Measurements from ENCODE around the gene PRSS50.

The PRSS50 gene

DNA sequence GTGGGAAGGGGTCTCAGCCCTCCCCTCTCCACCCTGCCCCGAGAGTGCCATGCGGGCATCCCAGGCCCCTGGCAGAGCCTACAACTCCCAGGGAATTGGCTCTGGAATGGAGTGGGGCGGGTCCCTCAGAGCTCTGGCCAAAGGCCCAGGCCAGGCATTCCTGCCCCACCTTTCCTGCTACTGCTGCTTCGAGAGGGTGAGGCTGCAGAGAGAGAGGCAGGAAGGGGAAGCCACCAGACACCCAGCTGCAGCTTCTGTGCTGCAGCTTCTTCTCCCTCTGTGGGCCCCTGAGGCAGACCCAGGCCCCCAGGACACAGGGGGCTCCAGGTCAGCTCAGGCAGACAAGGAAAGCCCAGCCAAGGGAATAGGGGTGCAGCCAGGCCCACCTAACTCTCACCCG is 26.9 kb downstream of the PRSS50 start:
- DNase-seq (ENCODE audit: low spot score), result no peak

DNA sequence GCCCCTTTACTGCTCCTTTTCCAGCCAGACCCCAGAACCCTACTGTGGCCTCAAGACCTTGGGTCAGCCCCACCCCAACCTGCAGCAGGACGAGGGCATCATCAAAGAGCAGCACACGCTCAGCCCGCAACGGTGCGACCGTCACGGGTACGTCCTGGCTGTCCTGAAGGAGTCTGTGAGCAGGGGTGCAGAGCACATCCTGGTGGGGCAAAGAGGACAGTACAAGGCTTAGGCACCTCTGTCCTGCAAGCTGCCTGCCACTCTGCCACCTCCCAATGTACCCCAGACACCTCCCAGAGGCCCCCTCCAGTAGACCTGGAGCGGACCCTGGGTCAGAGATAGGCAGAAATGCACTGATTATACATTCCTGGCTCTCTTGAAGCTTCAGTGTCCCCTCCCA is 32.2 kb downstream of the PRSS50 start:
- no peak for DNase-seq (ENCODE audit: low spot score)

DNA sequence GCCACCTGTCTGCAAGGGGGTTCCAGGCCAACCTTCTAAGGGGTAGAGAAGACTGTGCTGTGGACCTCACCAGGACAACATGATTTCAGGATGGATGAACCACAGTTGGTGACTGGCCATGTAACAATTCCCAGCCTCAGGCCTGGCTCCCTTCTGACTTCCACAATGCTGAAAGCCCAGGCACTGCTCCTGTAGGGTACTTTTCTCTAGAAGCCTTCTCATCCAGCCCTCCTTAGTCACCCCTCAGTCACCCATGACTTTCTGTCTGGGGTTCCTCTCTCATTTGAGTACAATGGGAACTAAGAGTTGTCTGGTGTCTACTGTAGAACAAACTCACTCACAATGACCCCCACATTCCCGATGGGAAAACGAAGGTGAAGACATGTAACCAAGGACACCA is 32.8 kb downstream of the PRSS50 start:
- no peak for DNase-seq (ENCODE audit: low spot score)

DNA sequence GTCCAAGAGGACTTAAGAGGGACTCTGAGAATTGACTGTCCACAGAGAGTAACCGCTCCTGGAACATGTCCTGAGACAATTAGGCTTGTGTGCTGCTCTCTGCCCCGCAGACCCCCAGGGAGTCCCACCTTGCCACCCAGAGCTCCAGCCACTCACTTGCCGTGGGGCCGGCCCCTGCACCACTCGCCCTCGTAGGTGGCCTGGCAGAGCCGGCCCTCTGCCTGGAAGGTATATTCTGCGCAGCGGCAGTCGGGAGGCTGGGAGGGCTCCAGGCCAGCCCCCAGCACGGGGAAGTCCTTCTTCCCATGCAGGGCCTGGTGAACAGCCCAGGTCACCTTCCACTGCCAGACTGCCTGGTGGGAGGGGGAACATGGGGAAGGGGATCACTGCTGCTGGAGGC is 34.7 kb downstream of the PRSS50 start:
- DNase-seq (ENCODE audit: low spot score), result no peak

DNA sequence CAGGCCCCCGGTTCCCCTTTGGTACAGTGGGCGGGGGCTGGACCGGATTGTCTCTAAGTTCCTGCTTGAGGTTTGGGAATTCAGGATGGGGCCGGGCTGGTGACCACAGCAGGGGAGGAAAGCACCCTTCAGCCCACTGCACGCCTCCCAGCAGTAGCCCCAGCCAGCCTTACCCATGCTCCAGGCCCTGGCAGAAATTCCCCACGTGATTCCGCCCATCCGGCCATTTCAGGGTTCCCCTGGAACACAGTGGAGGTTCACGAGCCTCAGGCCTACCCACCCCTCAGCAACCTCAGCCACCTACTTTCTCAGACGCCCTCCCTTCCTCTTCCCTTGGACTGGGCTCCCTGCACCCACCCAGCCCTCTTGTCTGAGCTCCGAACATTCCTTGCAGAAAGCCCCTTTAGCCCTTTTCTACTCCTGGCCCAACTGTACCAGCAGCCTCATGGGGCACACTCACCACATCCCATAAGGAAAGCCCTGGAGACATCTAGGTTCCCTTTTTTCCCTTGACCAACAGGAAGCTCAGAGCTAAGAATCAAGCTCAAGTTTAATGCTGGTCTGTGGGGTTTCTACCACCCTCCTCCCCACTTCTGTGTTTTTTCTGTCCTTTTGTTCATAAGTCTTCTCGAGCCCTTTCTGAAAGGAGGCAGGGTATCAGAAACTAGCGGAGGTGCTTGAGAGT is 35.7 kb downstream of the PRSS50 start:
- DNase-seq (ENCODE audit: low spot score), result no peak

DNA sequence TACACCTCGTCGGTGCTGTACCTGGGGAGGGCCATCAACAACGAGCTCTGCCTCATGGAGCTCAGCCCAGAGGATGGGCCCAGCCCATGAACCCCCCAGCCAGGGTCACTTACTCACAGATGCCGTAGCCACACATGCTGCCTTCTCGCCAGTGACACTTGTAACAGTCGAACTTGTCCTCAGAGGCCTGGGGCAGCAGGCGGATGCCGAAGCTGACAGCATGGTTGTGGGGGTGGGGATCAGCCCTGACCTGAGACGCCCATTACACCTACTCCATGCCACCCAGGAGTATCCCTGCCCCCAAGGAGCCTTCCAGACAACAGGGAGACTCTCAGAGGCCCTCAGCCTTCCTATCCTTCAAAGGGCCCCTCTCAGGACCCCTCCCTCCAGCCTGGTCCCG is 36.3 kb downstream of the PRSS50 start:
- DNase-seq (ENCODE audit: low spot score), result no peak

DNA sequence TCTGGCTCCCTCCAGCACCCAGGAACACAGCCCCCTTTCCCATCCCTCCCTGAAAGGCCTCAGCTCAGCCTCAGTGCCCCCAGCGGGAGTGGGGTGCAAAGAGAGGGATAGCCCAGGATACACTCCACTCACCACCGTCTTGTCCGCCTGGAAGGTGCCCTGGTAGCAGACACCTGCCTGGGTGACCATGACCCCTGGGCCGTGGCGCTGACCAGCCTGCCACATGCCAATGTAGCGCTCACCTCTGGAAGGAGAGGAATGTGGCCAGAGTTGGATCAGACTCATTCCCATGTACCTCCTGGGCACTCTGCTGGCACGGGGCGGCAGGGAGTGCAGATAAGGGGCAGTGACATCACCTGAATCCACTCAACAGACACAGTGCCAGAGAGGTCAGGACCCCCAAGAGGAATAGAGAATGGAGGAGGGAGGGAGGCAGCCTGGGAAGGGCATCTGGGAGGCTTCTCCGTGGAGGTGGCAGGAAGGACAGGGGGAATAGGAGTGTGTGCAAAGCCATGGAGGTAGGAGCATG is 37.3 kb downstream of the PRSS50 start:
- DNase-seq (ENCODE audit: low spot score), result no peak

DNA sequence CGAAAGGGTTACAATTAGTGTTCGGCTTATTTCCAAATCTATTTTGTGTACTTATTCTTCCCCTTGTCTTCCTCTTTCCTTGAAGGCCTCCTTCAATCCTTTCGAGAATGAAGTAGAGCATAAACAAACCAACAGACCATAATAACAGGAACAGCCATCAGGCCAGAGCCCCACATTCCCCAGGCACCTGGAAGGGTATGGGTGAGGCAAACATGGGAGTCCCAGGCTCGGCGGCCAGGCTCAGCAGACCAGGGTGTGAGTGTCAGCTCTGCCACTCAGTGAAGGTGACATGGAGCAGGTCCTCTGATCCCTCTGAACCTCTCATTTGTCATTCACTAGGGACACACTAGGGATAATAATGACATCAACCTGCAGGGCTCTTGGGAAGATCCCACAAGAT is 38.0 kb downstream of the PRSS50 start:
- no peak for DNase-seq (ENCODE audit: low spot score)

DNA sequence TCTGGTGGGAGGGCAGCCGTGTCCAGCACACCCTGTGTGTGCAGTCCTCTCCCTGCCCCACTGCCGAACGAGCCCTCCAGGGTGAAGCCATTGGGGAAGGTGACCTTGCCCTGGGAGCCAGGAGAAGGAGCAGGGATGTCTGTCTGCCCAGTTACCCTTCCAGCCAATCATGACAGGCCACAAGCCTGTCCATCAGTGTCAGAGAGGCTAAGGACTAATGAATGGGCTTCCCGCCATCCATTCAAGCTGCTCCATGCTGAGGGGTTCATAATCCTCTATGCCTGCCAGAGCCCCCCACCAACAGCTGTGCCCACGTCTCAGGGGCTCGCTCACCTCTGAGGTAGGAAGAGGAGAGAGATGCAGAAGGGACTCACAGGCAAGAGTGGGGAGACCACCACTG is 39.4 kb downstream of the PRSS50 start:
- DNase-seq (ENCODE audit: low spot score), result no peak

DNA sequence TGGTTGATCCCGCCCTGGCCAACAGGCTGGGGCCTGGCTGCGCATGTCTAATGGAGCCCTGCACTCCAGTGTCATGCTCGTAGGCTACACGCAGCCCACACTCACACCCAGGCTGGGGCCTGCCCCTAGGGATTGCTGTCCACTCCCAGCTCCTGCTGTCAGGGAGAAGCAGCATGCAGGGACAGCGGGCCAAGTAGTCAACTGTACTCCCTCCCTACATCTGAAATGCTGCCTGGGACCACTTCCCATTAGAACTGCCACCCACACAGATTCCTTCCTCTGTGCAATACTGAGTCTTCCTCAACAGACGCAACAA is 40.3 kb downstream of the PRSS50 start:
- no peak for DNase-seq (ENCODE audit: low spot score)

DNA sequence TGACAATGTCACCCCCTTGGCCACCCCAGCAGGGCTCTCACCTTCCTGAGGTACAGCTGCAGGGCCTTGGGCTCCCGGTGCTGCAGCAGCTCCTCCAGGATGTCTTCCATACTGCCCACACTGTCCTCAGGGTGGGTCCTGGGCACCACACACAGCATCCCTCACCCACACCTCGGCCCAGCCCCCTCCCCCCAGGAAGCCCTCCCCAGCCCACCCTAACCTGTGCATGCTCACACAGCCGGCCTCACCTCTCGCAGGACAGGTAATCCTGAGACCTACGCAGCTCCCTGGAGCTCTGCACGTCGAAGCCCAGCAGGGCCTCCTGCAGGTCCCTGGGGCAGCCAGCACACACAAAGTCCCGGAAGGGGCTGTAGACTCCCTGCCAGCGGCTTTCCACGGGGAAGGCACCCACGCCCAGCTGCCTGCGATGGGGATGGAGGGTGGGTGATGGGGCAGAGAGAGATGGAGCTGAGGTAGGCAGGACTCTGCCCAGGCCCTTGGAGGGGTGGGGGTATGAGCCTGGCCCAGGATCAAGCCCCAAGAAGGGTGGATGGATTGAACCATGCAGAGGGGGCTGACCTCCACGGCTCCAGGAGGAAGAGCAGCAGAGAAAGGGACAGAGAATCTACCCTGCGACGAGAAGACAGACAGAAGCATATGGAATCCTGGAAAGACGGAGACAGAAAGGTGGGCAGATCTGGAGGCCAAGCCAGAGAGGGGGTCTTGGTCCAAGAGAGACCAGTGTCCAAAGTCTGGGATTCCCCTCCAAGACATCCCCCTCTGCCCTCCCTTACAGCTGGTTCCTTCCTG is 40.9 kb downstream of the PRSS50 start:
- DNase-seq (ENCODE audit: low spot score), result no peak

DNA sequence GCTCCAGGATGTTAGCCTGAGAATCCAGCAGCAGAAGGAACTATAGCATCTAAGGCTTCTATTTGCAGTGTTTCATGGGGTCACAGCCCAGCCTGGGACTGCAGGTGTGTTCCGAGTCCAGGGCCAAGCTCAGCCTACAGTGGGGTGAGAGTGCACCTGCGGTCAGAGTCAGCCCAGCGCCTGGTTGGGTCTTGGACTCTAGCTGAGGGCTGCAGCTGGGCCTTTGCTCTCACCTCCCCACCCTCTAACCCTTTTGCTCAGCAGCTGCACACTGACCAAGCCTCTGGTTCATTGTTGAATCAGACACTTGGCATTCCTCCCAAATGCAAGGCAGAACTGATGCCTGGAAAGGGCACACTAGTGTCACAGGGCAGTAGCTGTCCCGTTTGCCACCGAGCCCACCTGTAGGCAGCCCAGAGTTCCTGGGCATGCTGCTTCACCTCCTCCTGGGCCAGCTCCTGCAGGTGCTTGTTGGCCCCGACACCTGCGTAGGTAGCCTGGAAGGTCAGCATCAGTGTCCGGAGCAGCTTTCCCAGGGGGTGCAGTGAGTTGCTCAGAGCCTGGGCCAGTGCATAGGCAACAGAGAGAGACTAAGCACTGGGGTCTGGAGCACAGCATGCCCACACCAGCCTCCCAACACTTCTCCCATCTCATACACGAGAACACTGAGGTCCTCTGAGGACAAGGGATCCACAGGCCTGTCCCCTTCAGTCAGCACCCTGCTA is 41.7 kb downstream of the PRSS50 start:
- DNase-seq (ENCODE audit: low spot score), result no peak

DNA sequence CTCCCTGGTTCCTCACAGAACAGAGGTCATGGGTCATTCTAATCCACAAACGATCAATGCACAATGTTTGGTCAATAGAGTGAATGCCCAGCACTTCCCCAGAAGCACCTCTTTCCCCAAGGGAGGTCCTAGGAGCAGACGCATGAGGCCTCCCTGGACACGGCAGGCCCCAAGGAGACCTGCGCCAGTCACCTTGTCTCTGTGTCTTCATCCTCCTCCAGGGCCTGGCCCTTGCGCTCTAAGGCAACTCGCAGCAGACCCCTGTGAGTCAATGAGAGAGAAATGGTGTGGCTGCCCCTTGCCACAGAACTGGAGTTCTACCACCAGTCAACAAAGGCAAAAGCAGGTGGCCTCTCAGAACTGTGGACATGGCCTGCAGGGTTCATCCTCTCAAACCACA is 42.2 kb downstream of the PRSS50 start:
- no peak for DNase-seq (ENCODE audit: low spot score)

DNA sequence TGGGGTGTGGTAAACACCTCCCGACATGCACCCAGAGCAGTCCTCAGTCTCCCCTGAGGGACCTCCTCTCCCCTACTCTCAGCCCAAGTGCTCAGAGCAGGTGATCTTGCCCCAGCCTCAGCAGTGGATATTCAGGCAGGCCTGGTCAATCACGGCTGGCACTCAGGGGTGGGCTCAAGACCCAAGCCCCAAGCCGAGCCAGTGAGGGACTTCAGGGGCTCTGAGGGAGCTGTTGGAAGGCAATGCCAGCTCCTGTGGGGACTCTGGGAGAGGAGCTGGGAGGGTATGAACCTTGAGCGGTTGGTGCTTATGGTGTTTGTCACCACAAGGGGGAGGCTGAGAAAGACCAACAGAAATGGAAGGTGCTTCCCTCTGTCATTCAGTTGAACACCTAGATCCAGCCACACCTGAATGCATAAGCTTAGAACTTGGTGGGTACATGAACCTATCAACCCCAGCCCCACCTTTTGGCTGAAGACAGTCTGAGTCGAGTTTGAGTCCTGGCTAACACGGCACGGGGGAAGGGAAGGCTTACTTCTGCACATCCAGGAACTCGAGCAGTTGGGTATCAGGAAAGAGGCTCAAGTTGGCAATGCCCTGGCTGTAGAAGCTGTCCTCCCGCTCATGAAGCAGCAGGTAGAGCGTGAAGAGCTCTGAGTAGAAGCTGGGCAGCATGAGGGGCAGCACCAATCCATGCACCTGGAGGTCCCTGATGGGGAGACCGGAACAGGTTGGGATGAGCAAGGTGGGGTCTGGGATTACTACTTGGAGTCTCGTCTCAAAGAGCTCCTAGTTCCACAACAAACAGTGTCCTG is 43.4 kb downstream of the PRSS50 start:
- DNase-seq (ENCODE audit: low spot score), result peak; percentile 21

DNA sequence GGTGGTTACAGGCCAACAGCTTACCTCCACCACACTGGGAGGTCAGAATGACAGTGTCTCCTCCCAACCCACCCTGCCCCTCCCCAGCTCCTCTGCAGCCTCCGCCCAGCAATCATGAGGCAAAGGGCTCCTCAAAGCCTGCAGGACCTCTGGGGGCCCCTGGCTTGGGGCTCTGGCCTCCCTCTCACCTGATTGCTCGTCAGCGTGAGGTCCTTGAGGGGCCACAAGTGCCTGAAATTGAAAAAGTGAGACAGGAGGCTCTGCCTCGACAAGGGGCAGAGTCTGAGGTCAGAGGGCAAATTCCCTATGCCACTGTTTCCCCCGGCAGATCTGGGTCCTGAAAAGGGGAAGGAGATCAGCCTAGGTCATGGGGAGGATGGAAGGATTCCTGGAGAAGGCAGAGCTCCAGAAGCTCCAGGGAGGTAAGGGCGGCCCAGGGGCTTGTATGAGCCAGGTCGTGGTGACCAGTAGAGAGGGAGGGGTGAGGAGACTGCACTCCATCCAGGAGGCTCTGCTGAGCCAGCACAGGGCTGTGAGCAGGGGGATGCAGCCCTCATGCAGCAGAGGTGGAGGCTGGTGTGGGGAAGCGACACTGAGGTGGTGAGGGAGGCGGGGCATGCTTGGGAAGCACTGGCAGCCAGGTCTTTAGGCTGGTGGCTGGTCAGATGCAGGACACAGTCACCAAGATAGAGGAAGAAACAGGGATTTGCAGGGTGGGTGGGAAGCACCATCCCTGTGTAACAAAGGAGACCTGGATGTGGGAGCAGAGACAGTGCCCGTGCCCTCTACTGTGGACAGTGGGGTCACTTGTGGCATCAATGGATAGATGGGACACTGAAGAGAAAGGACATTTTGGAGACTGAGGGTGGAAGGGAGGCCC is 44.3 kb downstream of the PRSS50 start:
- DNase-seq (ENCODE audit: low spot score), result no peak

DNA sequence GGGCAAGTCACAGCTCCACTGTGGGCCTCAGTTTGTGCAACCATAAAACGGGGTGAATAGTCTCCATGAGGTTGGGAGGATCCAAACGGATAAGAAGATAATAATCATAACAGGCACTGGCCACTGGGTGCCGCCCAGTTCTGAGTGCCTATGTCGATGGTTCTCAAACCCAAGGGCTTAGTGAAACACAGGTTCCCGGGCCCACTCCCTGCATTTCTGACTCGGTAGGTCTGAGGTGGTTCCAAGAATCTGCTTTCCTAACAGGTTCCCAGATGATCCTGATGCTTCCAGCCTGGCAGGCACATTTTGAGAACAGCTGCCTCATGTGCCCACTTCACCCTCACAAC is 45.3 kb downstream of the PRSS50 start:
- DNase-seq (ENCODE audit: low spot score), result no peak

DNA sequence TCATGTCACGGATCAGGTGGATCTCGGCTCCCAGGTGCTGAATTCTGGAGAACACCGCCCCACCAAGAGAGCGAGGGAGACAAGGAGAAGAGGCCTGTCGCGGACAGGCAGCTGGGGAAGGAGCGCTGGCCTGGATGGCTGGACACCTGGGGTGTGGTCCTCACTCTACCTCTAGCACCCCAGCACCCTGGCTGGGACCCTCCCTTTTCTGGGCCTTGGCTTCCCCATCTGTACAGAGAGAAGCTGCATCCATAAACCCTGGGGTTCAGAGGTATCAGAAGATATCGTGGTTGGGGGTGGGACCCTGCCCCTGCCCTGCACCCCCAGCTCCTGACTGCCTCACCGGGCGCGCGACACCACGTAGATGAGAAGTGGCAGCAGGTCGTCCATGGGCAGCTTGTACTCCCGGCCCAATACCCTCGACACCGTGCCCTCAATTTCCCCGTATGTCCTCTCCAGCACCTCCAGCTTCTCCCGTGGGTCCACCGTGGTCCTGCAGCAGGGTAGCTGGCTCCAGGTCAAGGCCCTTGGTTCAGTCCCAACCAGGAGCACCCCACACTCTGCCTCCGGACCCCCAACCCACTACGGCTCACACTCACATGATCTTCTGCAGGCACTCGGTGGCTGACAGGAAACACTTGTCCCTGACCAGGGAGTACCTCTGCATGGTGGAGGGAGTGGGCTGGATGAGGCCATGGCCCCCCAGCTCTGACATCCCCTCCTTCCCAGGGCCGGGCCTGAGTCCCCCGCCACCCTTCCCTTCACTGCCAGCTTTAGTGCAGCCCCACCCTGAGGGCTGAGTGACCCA is 45.9 kb downstream of the PRSS50 start:
- DNase-seq (ENCODE audit: low spot score), result no peak

DNA sequence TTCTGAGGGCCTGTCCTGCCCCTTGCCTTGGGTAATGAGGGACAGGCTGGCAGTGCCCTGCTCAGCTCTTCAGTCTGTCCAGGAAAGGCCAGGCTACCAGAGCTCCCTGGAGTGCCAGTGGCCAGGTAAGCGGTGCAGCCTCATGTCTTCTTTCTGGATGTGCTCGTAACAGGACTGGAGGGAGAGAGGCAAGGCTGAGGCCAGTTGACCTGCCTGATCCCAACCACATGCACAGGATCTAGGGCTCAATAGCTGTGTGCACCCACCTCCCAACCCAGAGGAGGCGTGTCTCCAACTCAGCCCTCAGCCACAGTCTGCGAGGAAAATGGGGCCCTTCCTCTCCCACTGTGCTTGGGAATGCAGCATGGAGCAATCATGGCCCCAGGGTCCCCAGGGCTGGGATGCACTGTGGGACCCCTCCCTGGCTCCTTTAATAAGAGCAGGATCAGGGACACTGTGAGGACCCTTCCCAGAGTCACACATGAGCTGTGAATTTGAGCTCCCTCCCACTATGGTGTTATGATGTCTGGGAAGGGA is 46.7 kb downstream of the PRSS50 start:
- no peak for DNase-seq (ENCODE audit: low spot score)

DNA sequence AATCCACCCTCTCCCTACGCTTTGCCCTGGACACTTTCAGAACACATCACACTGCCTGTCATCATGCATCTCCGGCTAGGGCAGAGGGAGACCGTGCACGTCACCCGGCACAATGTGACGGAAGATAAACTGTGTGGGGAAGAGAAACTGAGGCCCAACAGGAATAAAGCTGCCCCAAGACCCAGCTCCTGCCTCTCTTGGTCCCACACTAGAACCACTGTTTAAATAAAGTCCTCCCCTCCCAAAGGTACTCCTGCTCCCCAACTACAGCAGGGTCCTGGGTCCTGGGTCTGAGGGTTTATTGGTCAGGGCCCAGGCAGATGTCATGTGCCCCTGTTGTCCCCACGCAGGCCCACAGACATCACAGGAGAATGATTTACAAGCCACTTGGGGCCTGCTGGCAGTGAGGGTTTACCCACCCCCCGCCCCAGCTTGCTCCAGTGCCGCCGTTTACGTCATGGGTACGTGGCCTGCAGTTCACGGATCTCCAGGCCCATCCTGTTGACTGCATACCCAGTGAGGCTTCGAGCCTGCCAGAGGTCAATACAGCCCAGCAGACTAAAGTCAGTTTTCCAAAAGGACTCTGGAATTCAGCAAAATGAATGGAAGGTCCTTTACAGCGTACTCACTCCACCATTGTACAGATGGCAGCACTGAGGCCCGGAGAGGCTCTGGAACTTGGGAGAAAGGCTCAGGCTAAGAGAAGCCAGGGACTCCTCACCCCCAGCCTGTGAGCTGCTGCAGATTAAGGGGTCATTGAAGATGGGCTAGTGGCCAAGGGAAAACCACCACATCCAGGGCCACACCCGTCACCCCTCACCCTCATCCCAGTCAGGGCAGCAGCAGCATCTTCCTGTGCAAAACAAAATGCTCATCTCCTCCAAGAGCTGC is 47.4 kb downstream of the PRSS50 start:
- no peak for DNase-seq (ENCODE audit: low spot score)
